Pons (tissue), 1 donor: ENCODE results near the gene LALBA.
"Not testable (repeated sequence)": the region's sequence is repeated elsewhere in the genome, so short reads cannot be mapped to it uniquely, and the experiment has no call there.

Source experiments
- DNase-seq: peaks from one replicate; pipeline ENCODE4 v3.0.0-alpha.2; 2016; ENCODE audit warnings: low spot score

Gene LALBA

GRCh38 chr12:48532601-48533000 is 37.2 kb downstream of the LALBA start:
- no peak for DNase-seq

DNA sequence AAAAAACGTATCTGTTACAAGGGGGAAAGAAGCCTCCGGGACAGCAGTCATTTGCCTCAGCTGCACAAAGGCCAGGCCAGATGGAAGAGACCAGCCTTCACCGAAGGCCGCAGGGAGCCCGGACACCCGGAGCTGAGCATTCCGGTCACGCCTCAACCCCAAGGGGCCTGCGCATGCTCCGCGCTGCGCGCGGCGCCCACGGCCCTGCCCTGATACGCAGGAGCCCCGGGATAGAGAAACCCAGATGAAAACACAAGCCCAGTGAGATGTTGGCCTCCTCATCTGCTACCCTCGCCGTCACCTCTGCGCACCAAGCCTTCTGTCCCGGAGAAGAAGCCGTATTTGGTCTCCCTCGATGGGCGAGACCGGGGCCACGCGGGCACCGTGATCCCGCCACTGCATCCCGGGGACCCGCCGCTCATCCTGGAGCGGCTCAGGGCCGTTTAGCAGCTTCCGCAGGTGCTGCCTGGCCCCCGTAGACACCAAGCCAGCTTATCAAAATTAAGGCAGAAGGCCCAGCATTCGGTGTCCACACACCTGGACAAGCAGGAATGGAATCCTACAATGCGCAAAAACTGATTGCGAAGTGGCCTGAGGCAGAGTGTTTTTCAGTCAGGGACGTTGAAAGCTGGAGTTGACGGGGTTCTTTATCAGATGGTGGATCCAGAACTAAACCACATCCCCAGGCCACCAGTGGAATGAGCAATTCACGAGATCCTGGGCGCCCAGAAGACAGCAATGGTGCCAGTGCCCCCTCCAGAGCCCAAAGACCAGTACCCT is 41.8 kb downstream of the LALBA start:
- no peak for DNase-seq

GRCh38 chr12:48525332-48525731 is 44.5 kb downstream of the LALBA start, which contains the start of gene OR8S1:
Gene OR8S1 (plus strand): TSS chr12:48525632. CDS start chr12:48525632, 0 bp downstream.
- DNase-seq = no peak

DNA sequence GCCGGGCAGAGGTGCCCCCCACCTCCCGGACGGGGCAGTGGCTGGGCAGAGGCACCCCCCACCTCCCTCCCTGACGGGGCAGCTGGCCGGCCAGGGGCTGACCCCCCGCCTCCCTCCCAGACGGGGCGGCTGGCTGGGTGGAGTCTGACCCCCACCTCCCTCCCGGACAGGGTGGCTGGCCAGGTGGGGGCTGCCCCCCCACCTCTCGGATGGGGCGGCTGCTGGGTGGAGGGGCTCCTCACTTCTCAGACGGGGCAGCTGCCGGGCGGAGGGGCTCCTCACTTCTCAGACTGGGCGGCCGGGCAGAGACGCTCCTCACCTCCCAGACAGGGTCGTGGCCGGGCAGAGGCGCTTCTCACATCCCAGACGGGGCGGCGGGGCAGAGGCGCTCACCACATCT is 49.5 kb downstream of the LALBA start:
- not testable (repeated sequence) for DNase-seq
